Measurements from ENCODE around the gene L3MBTL3. TPM values are rescaled to one million over a fixed set of nuclear protein-coding genes. Genes with fewer than 3 reads are reported as not detected.

L3MBTL3 gene
- total RNA-seq, 1 donor from 2014 or later, result 9.5 TPM

DNA sequence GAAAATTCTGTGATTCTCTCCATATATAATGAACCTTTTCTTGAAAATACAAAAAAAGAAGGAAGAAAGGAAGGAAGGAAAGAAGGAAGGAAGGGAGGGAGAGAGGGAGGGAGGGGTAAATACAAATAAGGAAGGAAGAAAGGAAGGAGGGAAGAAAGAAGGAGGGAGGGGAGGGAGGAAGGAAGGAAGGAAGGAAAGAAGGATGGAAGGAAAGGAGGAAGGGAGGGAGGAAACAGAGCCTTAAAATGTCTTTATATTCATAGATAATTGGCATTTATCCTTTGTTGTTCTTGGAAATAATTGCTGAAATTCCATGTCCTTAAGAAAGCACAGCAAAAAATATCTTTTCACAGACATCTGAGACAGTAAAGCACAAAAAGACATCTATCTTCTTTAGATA lies 164.1 kb downstream of the L3MBTL3 start:
- TF ChIP-seq, protein P1, sequence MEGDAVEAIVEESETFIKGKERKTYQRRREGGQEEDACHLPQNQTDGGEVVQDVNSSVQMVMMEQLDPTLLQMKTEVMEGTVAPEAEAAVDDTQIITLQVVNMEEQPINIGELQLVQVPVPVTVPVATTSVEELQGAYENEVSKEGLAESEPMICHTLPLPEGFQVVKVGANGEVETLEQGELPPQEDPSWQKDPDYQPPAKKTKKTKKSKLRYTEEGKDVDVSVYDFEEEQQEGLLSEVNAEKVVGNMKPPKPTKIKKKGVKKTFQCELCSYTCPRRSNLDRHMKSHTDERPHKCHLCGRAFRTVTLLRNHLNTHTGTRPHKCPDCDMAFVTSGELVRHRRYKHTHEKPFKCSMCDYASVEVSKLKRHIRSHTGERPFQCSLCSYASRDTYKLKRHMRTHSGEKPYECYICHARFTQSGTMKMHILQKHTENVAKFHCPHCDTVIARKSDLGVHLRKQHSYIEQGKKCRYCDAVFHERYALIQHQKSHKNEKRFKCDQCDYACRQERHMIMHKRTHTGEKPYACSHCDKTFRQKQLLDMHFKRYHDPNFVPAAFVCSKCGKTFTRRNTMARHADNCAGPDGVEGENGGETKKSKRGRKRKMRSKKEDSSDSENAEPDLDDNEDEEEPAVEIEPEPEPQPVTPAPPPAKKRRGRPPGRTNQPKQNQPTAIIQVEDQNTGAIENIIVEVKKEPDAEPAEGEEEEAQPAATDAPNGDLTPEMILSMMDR (IDR thresholded peaks at IDR 0.05; ENCODE audit: insufficient read depth, low read length, poor library complexity, severe bottlenecking), result no peak
- Histone ChIP-seq H3K4me3 (ENCODE audit: low read depth, low read length) (no peak overlapping the region), H3K27me3 (ENCODE audit: control insufficient read depth, insufficient read depth, low read length) (no peaks in the 10 kb centered on the region), H3K36me3 (ENCODE audit: control insufficient read depth, insufficient read depth, low read length) (no peaks in the 10 kb centered on the region)
- DNase-seq (ENCODE audit: low read depth), result no peak

DNA sequence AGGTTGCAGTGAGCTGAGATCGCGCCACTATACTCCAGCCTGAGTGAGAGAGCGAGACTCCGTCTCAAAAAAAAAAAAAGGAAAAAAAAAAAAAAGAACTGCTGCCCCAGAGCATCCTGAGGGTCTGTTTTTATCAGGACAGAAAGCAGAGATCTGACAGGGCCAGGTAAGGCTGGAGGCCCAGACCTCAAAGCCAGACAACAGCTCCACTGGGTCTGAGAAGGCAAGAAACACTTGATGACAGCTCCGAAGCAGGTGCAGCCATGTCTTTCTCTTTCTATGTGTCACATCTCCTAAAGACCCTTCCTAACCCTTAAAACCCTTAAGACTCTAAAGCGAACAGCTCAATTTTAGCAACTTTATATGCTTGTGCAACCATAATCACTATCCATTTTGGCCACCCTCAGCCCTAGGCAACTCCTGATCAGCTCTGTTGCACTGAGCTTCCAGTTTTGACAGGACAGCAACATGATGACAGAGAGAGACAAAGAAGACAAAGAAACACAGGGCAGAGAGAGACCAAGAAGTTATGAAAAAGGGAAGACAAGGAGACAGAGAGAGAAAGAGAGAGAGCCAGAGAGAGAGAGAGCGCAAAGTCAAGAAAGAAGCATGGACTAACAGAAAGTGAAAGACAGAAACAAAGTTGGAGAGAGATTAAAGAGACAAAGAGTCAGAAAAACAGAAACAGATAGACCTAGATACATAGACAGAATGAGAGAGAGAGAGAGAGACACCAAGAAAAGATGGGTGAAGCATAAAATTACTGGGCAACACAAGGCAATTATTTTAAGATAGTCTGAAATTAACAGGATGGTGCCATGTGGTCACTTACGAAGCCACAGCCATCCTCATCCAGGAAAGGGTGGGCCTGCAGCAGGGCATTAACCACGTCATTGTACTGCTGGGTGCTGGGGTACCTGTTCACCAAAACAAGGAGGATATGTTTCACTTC lies 165.2 kb downstream of the L3MBTL3 start:
- no peaks in the 10 kb centered on the region for H3K27me3 ChIP-seq (ENCODE audit: control insufficient read depth, insufficient read depth, low read length)

GRCh38 chr6:130185658-130186057 lies 167.3 kb downstream of the L3MBTL3 start:
- DNase-seq (ENCODE audit: low read depth), result no peak
- Histone ChIP-seq H3K36me3 (ENCODE audit: control insufficient read depth, insufficient read depth, low read length) (no peaks in the 10 kb centered on the region), H3K27me3 (ENCODE audit: control insufficient read depth, insufficient read depth, low read length) (no peaks in the 10 kb centered on the region), H3K4me3 (ENCODE audit: low read depth, low read length) (no peak overlapping the region)
- TF ChIP-seq, protein P1 (IDR thresholded peaks at IDR 0.05; ENCODE audit: insufficient read depth, low read length, poor library complexity, severe bottlenecking), result no peak

More for the DNA sequence above, 165.2 kb downstream of the L3MBTL3 start:
- TF ChIP-seq, protein P1 (IDR thresholded peaks at IDR 0.05; ENCODE audit: insufficient read depth, low read length, poor library complexity, severe bottlenecking), result no peak
- DNase-seq (ENCODE audit: low read depth), result no peak
- no peaks in the 10 kb centered on the region for H3K36me3 ChIP-seq (ENCODE audit: control insufficient read depth, insufficient read depth, low read length)
- no peak overlapping the region for H3K4me3 ChIP-seq (ENCODE audit: low read depth, low read length)

- H3K27me3 ChIP-seq (ENCODE audit: control insufficient read depth, insufficient read depth, low read length), result no peaks in the 10 kb centered on the region
- no peaks in the 10 kb centered on the region for H3K36me3 ChIP-seq (ENCODE audit: control insufficient read depth, insufficient read depth, low read length)
- no peak overlapping the region for H3K4me3 ChIP-seq (ENCODE audit: low read depth, low read length)
- TF ChIP-seq, protein P1 (IDR thresholded peaks at IDR 0.05; ENCODE audit: insufficient read depth, low read length, poor library complexity, severe bottlenecking), result no peak
- DNase-seq (ENCODE audit: low read depth), result no peak
Observed at GRCh38 chr6:130187335-130188206, 169.2 kb downstream of the L3MBTL3 start.

DNA sequence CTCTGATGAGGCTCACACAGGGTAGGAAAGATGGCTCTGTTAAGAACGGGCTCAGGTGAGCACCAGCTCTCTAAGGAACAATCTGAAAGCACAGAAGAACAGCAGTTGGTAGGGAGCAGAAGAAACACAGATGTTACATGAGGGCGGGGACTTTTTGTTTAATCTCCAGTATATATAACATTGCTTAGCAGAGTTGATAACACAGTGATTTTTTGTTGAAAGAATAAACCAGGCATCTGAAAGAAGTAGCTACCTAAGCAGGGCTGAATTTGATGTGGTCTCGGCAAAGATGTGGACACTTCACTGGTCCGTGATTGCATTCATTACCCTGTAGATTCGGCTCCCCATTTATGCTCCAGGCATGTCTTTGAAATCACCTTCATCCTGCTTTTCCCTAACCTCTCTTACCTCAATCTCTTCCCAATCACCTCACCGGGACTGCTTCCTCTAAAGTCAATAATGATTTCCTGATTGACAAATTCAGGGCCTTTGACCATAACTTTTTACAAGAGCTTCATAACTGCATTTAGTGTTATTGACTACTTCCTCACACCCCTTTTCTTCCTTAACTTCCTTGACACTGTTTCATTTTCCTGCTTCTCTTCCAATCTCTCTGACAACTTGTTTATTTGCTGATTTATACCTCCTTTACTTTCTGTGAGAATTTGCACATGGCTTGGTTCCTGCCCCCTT lies 170.0 kb downstream of the L3MBTL3 start:
- Histone ChIP-seq H3K4me3 (ENCODE audit: low read depth, low read length) (no peak overlapping the region), H3K27me3 (ENCODE audit: control insufficient read depth, insufficient read depth, low read length) (no peaks in the 10 kb centered on the region), H3K36me3 (ENCODE audit: control insufficient read depth, insufficient read depth, low read length) (no peaks in the 10 kb centered on the region)
- DNase-seq (ENCODE audit: low read depth), result no peak
- TF ChIP-seq, protein P1 (IDR thresholded peaks at IDR 0.05; ENCODE audit: insufficient read depth, low read length, poor library complexity, severe bottlenecking), result no peak
